SIG-M5 (cell line): Measurements from ENCODE around the gene RNF13.
"Not testable (repeated sequence)": the region's sequence is repeated elsewhere in the genome, so short reads cannot be mapped to it uniquely, and the experiment has no call there.

Source experiments
- DNase-seq: peaks from one replicate; lab custom pipeline; 2025; lab: John Stamatoyannopoulos, UW

The RNF13 gene

GRCh38 chr3:149801195-149801594, 11.8 kb upstream of the RNF13 start:
- no peak for DNase-seq

- DNase-seq, result no peak
These were observed 11.4 kb upstream of the RNF13 start for GRCh38 chr3:149801639-149802038.

- DNase-seq, result no peak
These were observed 6.7 kb upstream of the RNF13 start for GRCh38 chr3:149806171-149806778.

GRCh38 chr3:149808209-149808829, 4.7 kb upstream of the RNF13 start:
- no peak for DNase-seq

- no peak for DNase-seq
These were observed 3.3 kb upstream of the RNF13 start for GRCh38 chr3:149809699-149810098.

GRCh38 chr3:149810846-149811245, 2.2 kb upstream of the RNF13 start:
- DNase-seq, result no peak

GRCh38 chr3:149812165-149812605, 830 bp upstream of the RNF13 start:
- DNase-seq, result no peak

GRCh38 chr3:149813367-149814281, 609 bp downstream of the RNF13 start:
- no peak for DNase-seq

GRCh38 chr3:149815321-149815720, 2.3 kb downstream of the RNF13 start:
- DNase-seq, result peak; percentile 57

- no peak for DNase-seq
These were observed 2.7 kb downstream of the RNF13 start for GRCh38 chr3:149815728-149816127.

GRCh38 chr3:149816311-149816710, 3.3 kb downstream of the RNF13 start:
- DNase-seq, result no peak

GRCh38 chr3:149816986-149817385, 4.0 kb downstream of the RNF13 start:
- peak; percentile 47 for DNase-seq

- DNase-seq, result no peak
These were observed 6.4 kb downstream of the RNF13 start for GRCh38 chr3:149819432-149819831.

GRCh38 chr3:149820183-149820582, 7.2 kb downstream of the RNF13 start:
- DNase-seq, result no peak

GRCh38 chr3:149826636-149827035, 13.6 kb downstream of the RNF13 start:
- no peak for DNase-seq

- no peak for DNase-seq
These were observed 15.4 kb downstream of the RNF13 start for GRCh38 chr3:149828390-149828789.

- not testable (repeated sequence) for DNase-seq
These were observed 16.6 kb downstream of the RNF13 start for GRCh38 chr3:149829631-149830030.

- no peak for DNase-seq
These were observed 17.9 kb downstream of the RNF13 start for GRCh38 chr3:149830902-149831301.

- no peak for DNase-seq
These were observed 18.3 kb downstream of the RNF13 start for GRCh38 chr3:149831321-149831720.

- DNase-seq, result no peak
These were observed 19.1 kb downstream of the RNF13 start for GRCh38 chr3:149832086-149832485.

- DNase-seq, result no peak
These were observed 20.2 kb downstream of the RNF13 start for GRCh38 chr3:149833241-149833640.

- DNase-seq, result not testable (repeated sequence)
These were observed 25.5 kb downstream of the RNF13 start for GRCh38 chr3:149838491-149838890.

- DNase-seq, result not testable (repeated sequence)
These were observed 26.5 kb downstream of the RNF13 start for GRCh38 chr3:149839469-149839868.
